Stomach smooth muscle (tissue), 2 donors: ENCODE data around the gene GFRA4.

ENCODE experiments used
- H3K27ac ChIP-seq: one replicate; pipeline ENCODE4 v1.7.0; 2013; ENCODE audit warnings: mild to moderate bottlenecking, low read length, inconsistent platforms
- H3K27me3 ChIP-seq, 2 donors: one replicate each; pipeline ENCODE4 v1.7.0; 2013; ENCODE audit warnings: low read length in 2 of 2; ENCODE audit not compliant: insufficient read depth in 2 of 2, control insufficient read depth in 1 of 2
- H3K36me3 ChIP-seq, 2 donors: one replicate each; pipeline ENCODE4 v1.7.0; 2013; ENCODE audit warnings: low read length in 2 of 2; ENCODE audit not compliant: control insufficient read depth in 2 of 2, insufficient read depth in 2 of 2
- H3K4me1 ChIP-seq: one replicate; pipeline ENCODE4 v1.7.0; 2013; ENCODE audit warnings: low read length; ENCODE audit not compliant: control insufficient read depth, insufficient read depth
- H3K4me3 ChIP-seq, 2 donors: one replicate each; pipeline ENCODE4 v1.7.0; 2013; ENCODE audit warnings: low read length in 2 of 2
- H3K9ac ChIP-seq, 2 donors: one replicate each; pipeline ENCODE4 v1.7.0; 2013; ENCODE audit warnings: low read length in 2 of 2, mild to moderate bottlenecking in 1 of 2
- H3K9me3 ChIP-seq, 2 donors: one replicate each; pipeline ENCODE4 v1.7.0; 2013; ENCODE audit warnings: low read length in 2 of 2; ENCODE audit not compliant: control insufficient read depth in 2 of 2
- donor health status: healthy.
- donor health status: Pancreatic carcinoma.

The GFRA4 gene

GRCh38 chr20:3613821-3614440 lies 49.3 kb downstream of the GFRA4 start:
- Histone ChIP-seq H3K9ac (no peak overlapping the region), H3K27ac (no peak overlapping the region), H3K4me3 (peak overlapping the region in 1 of 2 donors; percentile 49), H3K9me3 (no peaks in the 10 kb centered on the region), H3K27me3 (no peaks in the 10 kb centered on the region), H3K4me1 (no peaks in the 10 kb centered on the region), H3K36me3 (peaks cover 0 to 4% of the 10 kb centered on the region in 2 donors)

- Histone ChIP-seq H3K4me1 (no peaks in the 10 kb centered on the region), H3K9ac (no peak overlapping the region), H3K36me3 (peaks cover 0 to 2% of the 10 kb centered on the region in 2 donors), H3K9me3 (no peaks in the 10 kb centered on the region), H3K4me3 (no peak overlapping the region), H3K27ac (no peak overlapping the region), H3K27me3 (no peaks in the 10 kb centered on the region)
These were observed 50.2 kb downstream of the GFRA4 start for GRCh38 chr20:3612795-3613572.

- no peak overlapping the region for H3K27ac ChIP-seq
- H3K4me1 ChIP-seq: no peaks in the 10 kb centered on the region
- no peak overlapping the region for H3K4me3 ChIP-seq
- no peak overlapping the region for H3K9ac ChIP-seq
- no peaks in the 10 kb centered on the region for H3K9me3 ChIP-seq
- peaks cover 0 to 2% of the 10 kb centered on the region in 2 donors for H3K36me3 ChIP-seq
- H3K27me3 ChIP-seq: no peaks in the 10 kb centered on the region
These were observed 51.3 kb downstream of the GFRA4 start for GRCh38 chr20:3611901-3612300.
